Endothelial cell of umbilical vein (primary cell): ENCODE results near the gene RNF151. TPM values are rescaled to one million over a fixed set of nuclear protein-coding genes. Genes with fewer than 3 reads are reported as not detected.
A peak's percentile ranks its signal among the peaks of the same experiment; 100 is the strongest.

Experiments used
- BruUV-seq: library from RNA; stranded (reverse); fragments of 400-500 nt; replicated peaks from 2 replicates; lab custom pipeline; 2021; lab: Mats Ljungman, UMichigan
- CTCF ChIA-PET: fragments of 300-600, 350-600 bp; sonication (Branson Sonifier 250); formaldehyde crosslinking; loops from one replicate; lab custom pipeline; 2021; ENCODE audit warnings: antibody characterized with exemption, inconsistent platforms; lab: Charles Lee
- POLR2A ChIA-PET: fragments of 300-600, 350-600 bp; sonication (Branson Sonifier 250); formaldehyde crosslinking; loops from one replicate; lab custom pipeline; 2021; ENCODE audit warnings: antibody characterized with exemption, inconsistent platforms; lab: Charles Lee
- DNase-seq: peaks from one replicate; pipeline ENCODE4 v3.0.0-alpha.2; 2011; ENCODE audit warnings: low read depth, low spot score
- FAIRE-seq: peaks from 2 replicates; lab custom pipeline; 2011; peaks lifted over from hg19 to GRCh38; lab: Jason Lieb, UNC
- H2AFZ ChIP-seq: 2 replicates; pipeline ENCODE4 v1.6.0; 2012; ENCODE audit warnings: low read depth, low read length, control low read depth, inconsistent platforms
- H3K27ac ChIP-seq: 2 replicates; pipeline ENCODE4 v1.5.1; 2011; ENCODE audit warnings: low read depth, mild to moderate bottlenecking, control low read depth, low read length, moderate library complexity; ENCODE audit not compliant: insufficient read depth
- H3K27me3 ChIP-seq, 2 experiments: 2 replicates each; pipeline versions ENCODE4 v1.6.0 to v1.6.1; 2011; ENCODE audit warnings: low read length in 2 of 2, mixed read lengths in 1 of 2; ENCODE audit not compliant: control insufficient read depth in 2 of 2, insufficient read depth in 2 of 2
- H3K36me3 ChIP-seq, 2 experiments: 2 replicates in 1 of 2; 3 replicates in 1 of 2; pipeline ENCODE4 v1.5.1; 2011; ENCODE audit warnings: low read length in 2 of 2, mild to moderate bottlenecking in 1 of 2, moderate library complexity in 1 of 2; ENCODE audit not compliant: control insufficient read depth in 2 of 2, insufficient read depth in 2 of 2; ENCODE audit errors: extremely low read depth in 1 of 2
- H3K4me1 ChIP-seq: 3 replicates; pipeline ENCODE4 v1.5.1; 2011; ENCODE audit warnings: mild to moderate bottlenecking, low read length; ENCODE audit not compliant: control insufficient read depth, insufficient read depth; ENCODE audit errors: extremely low read depth
- H3K4me2 ChIP-seq: 2 replicates; pipeline ENCODE4 v1.6.1; 2011; ENCODE audit warnings: low read length, control low read depth, mixed read lengths; ENCODE audit not compliant: insufficient read depth
- H3K4me3 ChIP-seq, 3 experiments: fragments of 200-600 bp in 1 of 3; sonication (generic), shearing (Covaris generic) in 1 of 3; replicated peaks in 1 of 3; 2 replicates each; pipeline ENCODE4 v1.5.1; 2011 to 2016; ENCODE audit warnings: control low read depth in 3 of 3, low read length in 3 of 3, mild to moderate bottlenecking in 2 of 3, inconsistent platforms in 1 of 3, low read depth in 1 of 3, moderate library complexity in 1 of 3; ENCODE audit not compliant: insufficient read depth in 1 of 3
- H3K79me2 ChIP-seq: 2 replicates; pipeline ENCODE4 v1.6.0; 2012; ENCODE audit warnings: low read length, inconsistent platforms; ENCODE audit not compliant: control insufficient read depth, insufficient read depth
- H3K9ac ChIP-seq: replicated peaks from 2 replicates; pipeline ENCODE3; 2011; ENCODE audit warnings: low read length, control low read depth; ENCODE audit not compliant: insufficient read depth; ENCODE audit errors: extremely low read depth
- H3K9me1 ChIP-seq: replicated peaks from 3 replicates; pipeline ENCODE4 v1.6.0; 2011; ENCODE audit warnings: mild to moderate bottlenecking, low read length; ENCODE audit not compliant: control insufficient read depth, insufficient read depth; ENCODE audit errors: extremely low read depth
- H3K9me3 ChIP-seq: replicated peaks from 2 replicates; pipeline ENCODE4 v1.5.1; 2012; ENCODE audit warnings: low read length, inconsistent platforms; ENCODE audit not compliant: control insufficient read depth, insufficient read depth
- H4K20me1 ChIP-seq: replicated peaks from 2 replicates; pipeline ENCODE3; 2011; ENCODE audit warnings: mild to moderate bottlenecking, low read length; ENCODE audit not compliant: control insufficient read depth, insufficient read depth; ENCODE audit errors: extremely low read depth
- CTCF ChIP-seq, 2 donors: IDR thresholded peaks; 1 replicate in 1 of 2; 2 replicates in 1 of 2; pipeline ENCODE4 v1.5.1; 2011; ENCODE audit warnings: low read length in 2 of 2, mild to moderate bottlenecking in 2 of 2, moderate library complexity in 2 of 2, control low read depth in 1 of 2, inconsistent platforms in 1 of 2, low read depth in 1 of 2; ENCODE audit not compliant: insufficient read depth in 1 of 2; ENCODE audit errors: extremely low read depth in 1 of 2
- EZH2 ChIP-seq: IDR thresholded peaks from 2 replicates; pipeline ENCODE4 v1.6.1; 2012; ENCODE audit warnings: borderline replicate concordance, low read depth, mild to moderate bottlenecking, moderate library complexity, low read length, inconsistent platforms; ENCODE audit not compliant: severe bottlenecking
- FOS ChIP-seq: IDR thresholded peaks from 2 replicates; pipeline ENCODE4 v1.6.1; 2011; ENCODE audit warnings: mild to moderate bottlenecking, low read length, moderate library complexity, borderline replicate concordance; ENCODE audit not compliant: insufficient read depth
- GATA2 ChIP-seq: IDR thresholded peaks from 2 replicates; pipeline ENCODE4 v1.7.0; 2011; ENCODE audit warnings: low read depth, mild to moderate bottlenecking, moderate library complexity, mixed read lengths, low read length; ENCODE audit not compliant: insufficient read length, insufficient read depth
- JUN ChIP-seq: IDR thresholded peaks from 2 replicates; pipeline ENCODE4 v1.6.1; 2011; ENCODE audit warnings: borderline replicate concordance, low read depth; ENCODE audit not compliant: insufficient read length, insufficient read depth
- MAX ChIP-seq: IDR thresholded peaks from 2 replicates; pipeline ENCODE4 v1.6.1; 2011; ENCODE audit not compliant: insufficient read depth, insufficient read length
- MYC ChIP-seq: IDR thresholded peaks from one replicate; pipeline ENCODE4 v1.6.1; 2011; ENCODE audit warnings: mild to moderate bottlenecking, low read depth, low read length
- POLR2A ChIP-seq: IDR thresholded peaks from 2 replicates; pipeline ENCODE4 v1.6.1; 2012; ENCODE audit warnings: low read depth, mild to moderate bottlenecking, control low read depth, low read length
- POLR2AphosphoS5 ChIP-seq: IDR thresholded peaks from 2 replicates; pipeline ENCODE4 v1.6.1; 2012; ENCODE audit warnings: low read depth, mild to moderate bottlenecking, control low read depth, low read length, moderate library complexity; ENCODE audit not compliant: insufficient read depth
- dilution Hi-C: fragments of 300-500 bp; cut with MboI; formaldehyde crosslinking; loops from one replicate; pipeline ENCODE4 v1.15.0; 2019; ENCODE audit warnings: low sequenced_read_pairs; ENCODE audit not compliant: extremely low pct_ligation_motif_present
- intact Hi-C: fragments of 100-400 bp; cut with micrococcal nuclease; formaldehyde crosslinking; loops from one replicate; pipeline ENCODE4 v1.10.0; 2022
- polyA plus RNA-seq, 4 experiments: library from polyadenylated mRNA; depleted of rRNA in 3 of 4; stranded (reverse) in 3 of 4; unstranded in 1 of 4; fragments of >200 nt; gene quantifications; 2 replicates each; pipeline versions ENCODE4 v1.2.1 to v1.2.3, GENCODE V29; 2011 to 2012; ENCODE audit warnings: missing spikeins in 1 of 4
- total RNA-seq: library from RNA; stranded (reverse); gene quantifications from 2 replicates; pipeline ENCODE4 v1.2.3, GENCODE V29; 2021

The RNF151 gene
- total and polyA plus RNA-seq, 2 donors (not counting 3 experiments of a cell fraction or from before 2014, with no cell fraction given) = not detected

- H3K36me3 ChIP-seq = peaks cover 0 to 15% of the 10 kb centered on the region in 2 experiments
- no peak overlapping the region for H3K27ac ChIP-seq
- H3K79me2 ChIP-seq = no peaks in the 10 kb centered on the region
- no peaks in the 10 kb centered on the region for H3K9me3 ChIP-seq
- dilution Hi-C loops (no loop called here), intact Hi-C loops (loop anchor here (2.0 kb wide), 1 partner anchor 13 kb away; no protein-coding TSS in a partner anchor)
- no peaks in the 10 kb centered on the region for H4K20me1 ChIP-seq
- DNase-seq = no peak
- peak overlapping the region; percentile 58 for H3K4me2 ChIP-seq
- H3K9ac ChIP-seq = peak overlapping the region; percentile 64
- peak overlapping the region; percentile 81 for H2AFZ ChIP-seq
- no peaks in the 10 kb centered on the region for H3K9me1 ChIP-seq
- TF ChIP-seq GATA2 (no peak), FOS (no peak), MYC (no peak), EZH2 (no peak), MAX (no peak), JUN (no peak), POLR2AphosphoS5 (no peak), CTCF (IDR thresholded peaks at IDR 0.05; ENCODE audit: extremely low read depth in 1 of 2, insufficient read depth in 1 of 2, low read depth in 1 of 2, low read length in 2 of 2) (no peak), POLR2A (no peak)
- BruUV-seq = TSS peak; percentile 27
- no peaks in the 10 kb centered on the region for H3K27me3 ChIP-seq
- peak overlapping the region; percentile 53 to 89 (median 62) for H3K4me3 ChIP-seq
- FAIRE-seq = no peak
- peaks cover 12% of the 10 kb centered on the region for H3K4me1 ChIP-seq
- CTCF ChIA-PET = interaction anchor here (1.0 to 1.1 kb wide), 2 partner anchors 93 to 198 kb away, joined by 3 to 4 read pairs; no protein-coding TSS in a partner anchor
- POLR2A ChIA-PET = interaction anchor here (1.5 kb wide), 1 partner anchor 22 kb away, joined by 11 read pairs; the partner anchor contains the start of gene RPS2
Measured at GRCh38 chr16:1942047-1942809, 24.4 kb upstream of the RNF151 start.
